ENCODE results near the gene SLX4IP.
"Not testable (repeated sequence)": the region's sequence is repeated elsewhere in the genome, so short reads cannot be mapped to it uniquely, and the experiment has no call there.

The SLX4IP gene

DNA sequence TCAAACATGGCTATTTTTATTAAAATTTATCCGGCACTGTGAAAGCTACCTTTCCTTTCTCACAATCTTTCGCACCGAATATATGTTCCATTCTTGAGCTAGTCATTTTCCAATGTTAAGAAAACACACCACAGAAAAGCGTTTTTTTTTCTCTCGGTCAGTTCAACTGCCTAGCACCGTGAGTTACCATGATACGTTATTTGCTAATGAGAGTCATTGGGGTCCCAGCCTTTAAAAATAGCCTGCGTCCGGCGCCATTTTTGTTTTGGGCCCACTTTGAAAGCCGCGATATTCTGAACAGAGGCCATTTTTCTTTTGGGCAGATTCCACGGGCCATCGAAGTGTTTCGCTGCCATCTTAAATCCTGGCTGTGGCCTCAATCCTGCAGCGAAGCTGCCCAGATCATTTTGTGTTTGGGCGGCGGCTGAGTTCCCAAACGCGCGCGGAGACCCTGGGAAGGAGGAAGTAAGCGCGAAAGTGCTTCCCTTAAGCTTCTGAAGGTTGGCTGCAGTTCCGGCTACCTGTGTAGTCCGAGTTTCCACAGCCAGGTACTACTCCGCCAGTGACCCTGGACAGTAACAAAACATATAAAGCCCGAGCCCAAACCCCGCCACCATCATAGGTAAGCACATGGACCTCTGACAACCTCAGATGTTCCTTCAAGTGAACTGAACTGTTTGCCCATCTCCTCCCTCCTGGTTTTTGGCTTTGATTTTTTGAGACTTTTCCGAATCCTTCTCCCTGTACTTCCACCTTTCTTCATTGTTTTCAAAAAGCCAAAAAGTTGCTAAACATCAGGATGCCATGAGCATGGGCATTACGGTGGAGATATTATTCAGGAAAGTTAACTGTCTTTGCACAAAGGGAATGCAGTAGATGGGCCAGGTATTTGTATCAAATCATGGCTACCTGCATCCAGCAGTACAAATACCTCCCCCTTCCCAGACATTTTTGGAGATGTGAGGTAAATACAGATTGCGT is at the start of gene SLX4IP:
TSS of gene SLX4IP (plus strand) at position 474 of the 981 bp plus-strand sequence. CDS start 22,900 bp downstream, outside the sequence.
- H3K27ac Mint-ChIP-seq = peak within 1 kb of the TSS; percentile 96
- H3K4me1 Mint-ChIP-seq (ENCODE audit: low read depth) = peaks cover 62% of the 10 kb centered on the region
- no peaks in the 10 kb centered on the region for H3K9me3 Mint-ChIP-seq
- no peaks in the 10 kb centered on the region for H3K27me3 Mint-ChIP-seq
- peak within 1 kb of the TSS; percentile 94 for H3K4me3 Mint-ChIP-seq
- H3K36me3 Mint-ChIP-seq (ENCODE audit: low read depth) = peaks cover 13% of the 10 kb centered on the region

DNA sequence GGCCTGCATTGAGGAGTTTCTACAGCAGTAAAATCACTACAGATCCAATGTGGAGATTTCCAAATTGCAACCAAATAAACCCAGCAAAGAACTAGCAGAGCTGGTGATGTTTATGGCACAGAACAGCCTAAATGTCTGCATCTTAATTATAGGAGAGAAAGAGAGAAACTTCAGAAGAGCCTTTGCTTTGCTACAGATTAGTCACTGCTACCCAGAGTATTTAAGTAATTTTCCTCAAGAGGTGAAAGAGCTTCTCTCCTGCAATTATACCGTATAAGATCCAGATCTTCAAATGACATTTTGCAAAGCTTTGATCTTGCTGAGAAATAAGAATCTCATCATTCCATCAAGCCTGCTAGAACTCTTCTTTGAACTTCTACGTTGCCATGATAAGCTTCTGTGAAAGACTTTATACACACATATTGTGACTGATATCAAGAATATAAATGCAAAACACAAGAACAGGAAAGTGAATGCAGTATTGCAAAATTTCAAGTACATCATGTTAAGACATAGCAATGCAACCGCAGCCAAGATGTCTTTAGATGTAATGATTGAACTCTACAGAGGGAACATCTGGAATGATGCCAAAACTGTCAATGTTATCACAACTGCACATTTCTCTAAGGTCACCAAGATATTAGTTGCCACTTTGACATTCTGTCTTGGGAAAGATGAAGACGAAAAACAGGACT is 49.1 kb upstream of the SLX4IP start:
- Mint-ChIP-seq H3K27ac (no peak overlapping the region), H3K4me3 (no peak overlapping the region), H3K27me3 (no peaks in the 10 kb centered on the region), H3K9me3 (no peaks in the 10 kb centered on the region), H3K4me1 (ENCODE audit: low read depth) (no peaks in the 10 kb centered on the region), H3K36me3 (ENCODE audit: low read depth) (no peaks in the 10 kb centered on the region)

DNA sequence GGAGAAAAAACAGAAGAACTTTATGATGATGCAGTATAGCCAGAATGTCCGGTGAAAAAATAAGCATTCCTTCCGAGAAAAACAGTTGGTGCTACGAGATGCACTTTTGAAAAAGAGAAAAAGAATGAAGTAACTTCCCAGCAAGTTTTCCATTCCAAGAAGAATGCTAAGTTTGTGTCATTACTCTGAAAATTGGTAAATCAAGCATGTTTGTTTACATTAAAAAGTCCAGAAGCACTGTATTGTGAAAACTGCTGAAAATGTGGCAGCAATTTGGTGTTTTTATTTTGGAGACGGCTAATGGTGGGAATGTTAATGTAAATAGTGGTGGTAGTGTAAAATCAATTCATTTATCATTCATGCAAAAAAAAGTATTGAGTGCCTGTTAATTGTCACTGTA is 47.4 kb upstream of the SLX4IP start:
- Mint-ChIP-seq H3K9me3 (no peaks in the 10 kb centered on the region), H3K27ac (no peak overlapping the region), H3K27me3 (no peaks in the 10 kb centered on the region), H3K36me3 (ENCODE audit: low read depth) (no peaks in the 10 kb centered on the region), H3K4me3 (no peak overlapping the region), H3K4me1 (ENCODE audit: low read depth) (no peaks in the 10 kb centered on the region)

DNA sequence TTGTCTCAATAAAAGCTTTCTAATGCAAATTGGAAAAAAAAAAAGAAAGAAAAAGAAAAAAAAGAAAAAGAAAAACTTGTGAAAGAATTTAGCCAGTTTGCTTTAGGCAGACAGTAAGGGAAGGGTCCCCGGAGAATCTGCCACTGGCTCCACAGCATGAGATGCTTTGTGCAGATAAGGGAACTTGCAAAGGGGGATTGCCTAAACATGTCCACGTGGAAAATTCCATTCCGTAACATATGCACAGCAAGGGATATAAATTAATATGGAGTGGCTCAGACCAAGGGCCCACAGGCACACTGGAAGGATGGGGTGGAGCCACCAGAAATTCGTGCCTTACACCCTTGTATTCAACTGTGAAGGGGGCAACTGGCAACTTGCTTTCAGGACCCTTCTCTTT is 46.5 kb upstream of the SLX4IP start:
- Mint-ChIP-seq H3K27me3 (no peaks in the 10 kb centered on the region), H3K4me3 (no peak overlapping the region), H3K36me3 (ENCODE audit: low read depth) (no peaks in the 10 kb centered on the region), H3K9me3 (no peaks in the 10 kb centered on the region), H3K4me1 (ENCODE audit: low read depth) (no peaks in the 10 kb centered on the region), H3K27ac (no peak overlapping the region)

DNA sequence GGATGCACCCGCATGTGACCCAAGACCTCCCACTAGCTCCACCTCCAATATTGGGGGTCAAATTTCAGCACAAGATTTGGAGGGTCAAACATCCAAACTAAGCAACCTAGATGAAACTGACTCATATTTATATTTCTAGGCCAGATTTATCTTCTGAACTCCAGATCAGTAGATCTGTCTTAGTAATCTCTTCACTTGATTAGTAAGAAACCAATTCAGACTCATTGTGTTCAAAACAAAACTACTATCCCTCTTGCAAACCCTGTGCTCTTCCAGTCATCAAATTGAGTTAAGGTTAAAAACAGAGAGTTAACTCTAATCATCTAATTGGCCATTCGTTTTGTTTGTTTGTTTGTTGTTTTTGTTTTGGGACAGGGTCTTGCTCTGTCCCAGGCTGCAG is 44.4 kb upstream of the SLX4IP start:
- H3K27ac Mint-ChIP-seq = no peak overlapping the region
- no peaks in the 10 kb centered on the region for H3K9me3 Mint-ChIP-seq
- H3K4me3 Mint-ChIP-seq = no peak overlapping the region
- H3K4me1 Mint-ChIP-seq (ENCODE audit: low read depth) = no peaks in the 10 kb centered on the region
- H3K27me3 Mint-ChIP-seq = no peaks in the 10 kb centered on the region
- H3K36me3 Mint-ChIP-seq (ENCODE audit: low read depth) = no peaks in the 10 kb centered on the region

DNA sequence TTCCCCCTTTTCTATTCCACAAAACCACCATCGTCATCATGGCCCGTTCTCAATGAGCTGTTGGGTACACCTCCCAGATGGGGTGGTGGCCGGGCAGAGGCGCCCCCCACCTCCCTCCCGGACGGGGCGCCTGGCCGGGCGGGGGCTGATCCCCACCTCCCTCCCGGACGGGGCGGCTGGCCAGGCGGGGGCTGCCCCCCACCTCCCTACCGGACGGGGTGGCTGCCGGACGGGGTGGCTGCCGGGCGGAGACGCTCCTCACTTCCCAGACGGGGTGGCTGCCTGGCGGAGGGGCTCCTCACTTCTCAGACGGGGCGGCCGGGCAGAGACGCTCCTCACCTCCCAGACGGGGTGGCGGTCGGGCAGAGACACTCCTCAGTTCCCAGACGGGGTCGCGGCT is 40.4 kb upstream of the SLX4IP start:
- H3K27ac Mint-ChIP-seq; H3K9me3 Mint-ChIP-seq; H3K4me1 Mint-ChIP-seq (ENCODE audit: low read depth); H3K36me3 Mint-ChIP-seq (ENCODE audit: low read depth); H3K4me3 Mint-ChIP-seq; H3K27me3 Mint-ChIP-seq: not testable (repeated sequence)

DNA sequence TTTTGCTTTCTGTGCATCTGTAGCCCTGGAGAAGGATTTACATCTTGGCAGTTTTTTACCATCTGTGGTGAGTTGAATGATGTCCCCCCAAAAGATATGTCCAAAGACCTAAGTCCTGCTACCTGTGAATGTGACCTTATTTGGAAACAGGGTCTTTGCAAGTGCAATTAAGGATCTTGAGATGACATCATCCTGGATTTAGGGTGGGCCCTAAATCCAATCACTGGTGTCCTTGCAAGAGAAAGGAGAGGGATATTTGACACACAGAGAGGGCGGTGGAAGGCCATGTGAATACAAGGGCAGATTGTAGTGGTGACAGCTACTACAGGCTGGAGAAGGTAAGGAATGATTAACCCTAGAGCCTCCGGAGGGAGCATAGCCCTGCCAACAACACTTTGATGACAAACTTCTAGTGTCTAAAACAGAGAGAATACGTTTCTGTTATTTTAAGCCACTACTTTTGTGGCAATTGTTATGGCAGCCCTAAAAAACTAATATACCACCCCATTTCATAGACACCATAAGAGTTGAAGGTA is 36.2 kb upstream of the SLX4IP start:
- H3K4me1 Mint-ChIP-seq (ENCODE audit: low read depth) = no peaks in the 10 kb centered on the region
- H3K27ac Mint-ChIP-seq = no peak overlapping the region
- H3K4me3 Mint-ChIP-seq = no peak overlapping the region
- no peaks in the 10 kb centered on the region for H3K9me3 Mint-ChIP-seq
- H3K27me3 Mint-ChIP-seq = peaks cover 4% of the 10 kb centered on the region
- H3K36me3 Mint-ChIP-seq (ENCODE audit: low read depth) = no peaks in the 10 kb centered on the region

DNA sequence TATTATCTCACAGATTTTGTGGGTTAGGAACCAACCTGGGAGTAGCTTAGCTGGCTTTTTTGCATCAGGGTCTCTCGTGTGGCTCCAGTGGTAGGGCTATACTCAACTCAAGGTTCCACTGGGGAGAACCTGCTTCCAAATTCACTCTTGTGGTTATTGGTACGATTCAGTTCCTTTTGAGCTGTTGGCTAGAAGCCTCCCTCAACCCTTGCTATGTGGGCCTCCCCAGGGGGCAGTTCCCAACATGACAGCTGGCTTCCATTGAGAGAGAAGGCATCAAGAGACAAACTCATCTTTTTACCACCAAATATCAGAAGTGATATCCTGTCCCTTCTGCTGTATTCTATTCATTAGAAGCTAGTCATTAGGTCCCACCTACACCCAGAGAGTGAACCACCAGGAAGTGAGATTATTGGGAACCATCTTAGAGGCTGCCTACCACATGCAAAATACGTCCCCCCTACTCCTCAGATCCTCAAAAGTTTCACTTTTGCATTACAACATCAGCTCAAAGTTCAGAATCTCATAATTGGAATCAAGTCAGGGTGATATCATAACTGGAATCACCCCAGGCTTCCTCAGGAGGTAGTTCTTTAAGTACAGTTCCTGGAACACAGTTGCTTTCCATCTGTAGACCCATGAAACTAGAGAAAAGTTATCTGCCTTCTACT is 32.0 kb upstream of the SLX4IP start:
- no peaks in the 10 kb centered on the region for H3K4me1 Mint-ChIP-seq (ENCODE audit: low read depth)
- H3K36me3 Mint-ChIP-seq (ENCODE audit: low read depth) = peaks cover 21% of the 10 kb centered on the region
- no peak overlapping the region for H3K27ac Mint-ChIP-seq
- H3K27me3 Mint-ChIP-seq = no peaks in the 10 kb centered on the region
- no peak overlapping the region for H3K4me3 Mint-ChIP-seq
- H3K9me3 Mint-ChIP-seq = no peaks in the 10 kb centered on the region

DNA sequence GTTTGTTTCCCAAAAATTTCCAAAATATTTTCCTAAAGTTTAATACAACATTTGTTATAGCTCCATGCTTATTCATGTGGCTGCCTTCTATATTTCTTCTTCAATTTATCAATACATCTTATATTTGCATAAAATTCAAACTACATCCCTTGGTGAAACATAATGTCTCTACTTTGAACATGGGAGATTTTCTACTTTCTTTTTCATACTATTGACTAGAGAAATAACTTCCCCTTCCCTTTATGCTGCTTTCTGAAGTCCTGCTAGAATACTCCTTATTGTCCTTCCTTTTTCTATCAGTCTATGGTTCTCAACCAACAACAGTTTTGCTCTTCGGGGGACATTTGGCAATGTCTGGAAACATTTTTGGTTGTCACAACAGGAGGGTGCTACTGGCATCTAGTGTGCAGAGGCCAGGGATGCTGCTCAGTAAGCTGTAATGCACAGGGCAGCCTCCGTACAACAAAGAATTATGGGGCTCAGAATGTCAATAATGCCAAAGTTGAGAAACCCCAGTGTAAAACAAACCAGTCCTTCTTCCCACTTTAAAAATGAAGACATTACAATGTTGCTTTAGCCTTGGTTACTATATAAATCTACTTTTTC is 31.0 kb upstream of the SLX4IP start:
- H3K27ac Mint-ChIP-seq = no peak overlapping the region
- H3K36me3 Mint-ChIP-seq (ENCODE audit: low read depth) = peaks cover 21% of the 10 kb centered on the region
- H3K4me1 Mint-ChIP-seq (ENCODE audit: low read depth) = no peaks in the 10 kb centered on the region
- H3K9me3 Mint-ChIP-seq = no peaks in the 10 kb centered on the region
- H3K4me3 Mint-ChIP-seq = no peak overlapping the region
- no peaks in the 10 kb centered on the region for H3K27me3 Mint-ChIP-seq

DNA sequence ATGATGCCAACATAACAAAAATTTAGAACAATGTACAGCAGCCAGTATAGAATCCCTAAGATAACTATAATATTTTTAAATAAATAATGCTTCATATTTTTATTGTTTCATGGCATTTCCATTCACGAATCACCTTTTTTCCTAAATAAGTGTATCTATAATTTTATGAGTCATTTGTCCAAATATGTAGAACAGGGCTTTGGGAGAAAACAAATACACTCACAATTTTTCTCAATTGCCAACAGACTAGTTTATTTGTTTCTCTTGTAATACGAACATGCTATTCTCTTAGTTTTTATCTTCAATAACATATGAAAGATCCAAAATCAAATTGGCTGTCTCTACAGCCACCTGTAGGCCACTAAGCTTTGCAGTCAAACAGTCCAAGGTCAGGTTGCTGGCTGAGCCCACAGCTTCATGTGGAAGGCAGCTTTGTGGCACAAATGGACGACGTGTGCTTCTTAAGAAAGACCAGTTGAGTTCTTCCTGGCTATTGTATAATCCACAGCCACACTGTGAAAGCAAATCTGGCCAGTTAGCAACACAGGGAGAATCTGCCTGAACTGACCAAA is 30.1 kb upstream of the SLX4IP start:
- H3K4me3 Mint-ChIP-seq = no peak overlapping the region
- peaks cover 21% of the 10 kb centered on the region for H3K36me3 Mint-ChIP-seq (ENCODE audit: low read depth)
- no peaks in the 10 kb centered on the region for H3K4me1 Mint-ChIP-seq (ENCODE audit: low read depth)
- H3K27me3 Mint-ChIP-seq = no peaks in the 10 kb centered on the region
- H3K9me3 Mint-ChIP-seq = no peaks in the 10 kb centered on the region
- H3K27ac Mint-ChIP-seq = no peak overlapping the region

DNA sequence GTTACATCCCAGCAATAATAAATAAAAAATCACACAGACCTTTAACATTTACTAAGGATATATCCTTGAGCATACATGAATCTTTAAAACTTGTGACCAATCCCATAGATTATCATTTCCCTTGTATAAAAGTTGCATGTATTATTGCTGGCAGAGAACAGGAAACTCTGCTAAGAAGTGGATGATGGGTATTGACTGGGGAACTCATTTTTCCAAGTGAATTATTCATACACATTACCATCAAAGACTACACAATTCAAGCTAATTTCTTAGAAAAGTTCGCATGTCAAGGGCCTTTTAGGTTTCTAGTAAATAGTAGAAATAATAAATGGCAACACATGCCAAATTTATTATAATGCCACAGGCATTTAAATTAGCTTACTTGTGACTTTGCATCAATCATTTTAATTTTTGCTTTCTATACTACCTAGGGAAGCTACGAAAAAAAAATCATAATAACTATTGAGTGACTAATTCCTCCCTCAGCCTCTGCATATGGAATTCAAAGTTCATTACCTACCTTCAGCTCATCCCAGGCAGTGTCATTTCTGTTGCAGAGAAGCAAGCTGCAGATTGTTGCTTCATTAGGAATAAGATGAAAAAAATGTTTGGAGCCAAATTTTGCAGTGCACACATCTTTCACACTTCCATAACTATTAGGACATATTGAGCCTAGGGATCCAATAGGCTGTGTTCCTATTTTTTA is 26.8 kb upstream of the SLX4IP start:
- no peaks in the 10 kb centered on the region for H3K4me1 Mint-ChIP-seq (ENCODE audit: low read depth)
- H3K9me3 Mint-ChIP-seq = no peaks in the 10 kb centered on the region
- no peak overlapping the region for H3K4me3 Mint-ChIP-seq
- peaks cover 28% of the 10 kb centered on the region for H3K36me3 Mint-ChIP-seq (ENCODE audit: low read depth)
- H3K27me3 Mint-ChIP-seq = no peaks in the 10 kb centered on the region
- no peak overlapping the region for H3K27ac Mint-ChIP-seq

DNA sequence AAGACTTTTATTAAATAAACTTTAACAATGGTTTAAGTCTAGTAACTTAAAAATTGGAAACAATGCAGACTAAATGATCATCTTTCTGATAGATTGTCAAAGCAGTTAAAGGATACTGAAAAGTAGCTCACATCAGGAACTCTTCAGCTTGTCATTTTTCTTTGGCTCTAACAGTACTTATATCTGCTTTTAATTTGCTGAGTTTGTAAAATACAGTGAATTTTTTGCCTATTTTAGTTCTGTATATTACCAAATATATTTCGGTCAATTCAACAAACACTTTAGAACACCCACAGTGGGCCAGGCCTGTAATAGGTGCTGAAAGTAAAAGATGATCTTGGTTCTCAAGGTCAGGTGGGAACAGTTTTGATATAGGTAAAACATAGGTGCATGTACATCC is 23.4 kb upstream of the SLX4IP start:
- Mint-ChIP-seq H3K27me3 (no peaks in the 10 kb centered on the region), H3K27ac (no peak overlapping the region), H3K36me3 (ENCODE audit: low read depth) (peaks cover 36% of the 10 kb centered on the region), H3K9me3 (no peaks in the 10 kb centered on the region), H3K4me3 (no peak overlapping the region), H3K4me1 (ENCODE audit: low read depth) (no peaks in the 10 kb centered on the region)

DNA sequence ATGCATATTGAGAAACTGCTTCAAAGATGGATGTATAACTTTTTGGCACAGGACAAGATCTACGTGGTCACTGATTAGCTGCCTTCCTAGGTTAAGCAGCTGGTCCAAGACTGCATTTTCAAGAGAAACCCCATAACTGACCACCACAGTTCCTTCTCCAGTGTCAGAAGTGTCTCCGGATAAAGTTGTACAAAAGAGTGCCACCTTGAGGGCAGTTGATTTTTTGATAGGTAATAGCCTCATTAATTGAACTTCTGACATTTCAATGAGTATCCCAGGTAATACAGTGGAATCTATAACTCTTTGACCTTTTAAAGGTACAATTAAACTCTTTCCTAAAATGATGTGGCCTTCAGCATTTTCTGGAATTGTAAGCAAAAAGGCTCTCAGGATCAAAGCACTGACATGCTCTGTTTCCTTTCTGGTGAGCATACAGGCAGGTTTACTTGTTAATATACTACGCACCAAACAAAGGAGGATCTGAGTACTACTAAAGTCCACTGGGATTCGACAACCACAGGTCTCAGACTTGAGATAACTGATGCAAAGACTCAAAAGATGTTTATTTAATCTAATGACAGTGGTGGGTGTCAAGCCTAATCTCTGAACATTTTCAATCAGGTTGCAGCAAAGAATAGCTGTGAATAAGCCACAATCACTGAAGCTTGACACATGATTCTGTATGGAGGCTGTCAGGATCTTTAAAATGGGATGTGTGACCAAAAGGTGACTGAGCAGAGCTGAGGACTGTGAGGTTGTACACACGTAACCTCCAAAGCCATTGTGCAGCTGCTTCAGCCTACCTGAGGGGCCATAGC is 22.3 kb upstream of the SLX4IP start:
- H3K4me1 Mint-ChIP-seq (ENCODE audit: low read depth) = peaks cover 4% of the 10 kb centered on the region
- peaks cover 35% of the 10 kb centered on the region for H3K36me3 Mint-ChIP-seq (ENCODE audit: low read depth)
- no peak overlapping the region for H3K27ac Mint-ChIP-seq
- H3K4me3 Mint-ChIP-seq = no peak overlapping the region
- H3K9me3 Mint-ChIP-seq = no peaks in the 10 kb centered on the region
- no peaks in the 10 kb centered on the region for H3K27me3 Mint-ChIP-seq
